Caco-2 (cell line): ENCODE data around the gene DEPDC5. TPM values are rescaled to one million over a fixed set of nuclear protein-coding genes. Genes with fewer than 3 reads are reported as not detected.

Source experiments
- BruUV-seq: library from RNA; stranded (reverse); fragments of 400-500 nt; replicated peaks from 2 replicates; lab custom pipeline; 2021; lab: Mats Ljungman, UMichigan
- CTCF ChIA-PET: fragments of 300-600 bp; sonication (Branson Sonifier 250); formaldehyde crosslinking; loops from one replicate; lab custom pipeline; 2022; ENCODE audit warnings: antibody characterized with exemption; lab: Charles Lee
- POLR2A ChIA-PET: fragments of 300-600 bp; sonication (Branson Sonifier 250); formaldehyde crosslinking; loops from one replicate; lab custom pipeline; 2022; ENCODE audit warnings: antibody characterized with exemption; lab: Charles Lee
- DNase-seq, 2 experiments: peaks; one replicate each; pipeline versions ENCODE4 v3.0.0 to v3.0.0-alpha.2; 2020 to 2022
- H3K27me3 ChIP-seq: replicated peaks from 2 replicates; pipeline ENCODE4 v1.6.0; 2011; ENCODE audit warnings: low read length; ENCODE audit not compliant: control insufficient read depth, insufficient read depth
- H3K36me3 ChIP-seq: 2 replicates; pipeline ENCODE4 v1.5.1; 2011; ENCODE audit warnings: low read length; ENCODE audit not compliant: control insufficient read depth, insufficient read depth
- H3K4me1 ChIP-seq: fragments of 250-450 bp; sonication (Bioruptor Pico); 2 replicates; pipeline ENCODE4 v1.5.1; 2020; ENCODE audit warnings: mild to moderate bottlenecking
- H3K4me3 ChIP-seq: 2 replicates; pipeline ENCODE4 v1.5.1; 2011; ENCODE audit warnings: low read depth, mild to moderate bottlenecking, control low read depth, low read length
- H3K9me3 ChIP-seq: fragments of 250-450 bp; sonication (Bioruptor Pico); 2 replicates; pipeline ENCODE4 v1.5.1; 2020; ENCODE audit warnings: mild to moderate bottlenecking, moderate library complexity
- H3K27ac Mint-ChIP-seq: one replicate; pipeline ENCODE4 v1.8.0; 2022; ENCODE audit warnings: mixed read lengths; ENCODE audit not compliant: unreplicated experiment
- H3K27me3 Mint-ChIP-seq: one replicate; pipeline ENCODE4 v1.8.0; 2022; ENCODE audit warnings: mixed read lengths; ENCODE audit not compliant: insufficient read depth, unreplicated experiment
- H3K36me3 Mint-ChIP-seq: one replicate; pipeline ENCODE4 v1.8.0; 2022; ENCODE audit warnings: mild to moderate bottlenecking, mixed read lengths; ENCODE audit not compliant: insufficient read depth, unreplicated experiment
- H3K4me1 Mint-ChIP-seq: one replicate; pipeline ENCODE4 v1.8.0; 2022; ENCODE audit warnings: low read depth, mixed read lengths; ENCODE audit not compliant: unreplicated experiment
- H3K4me3 Mint-ChIP-seq: one replicate; pipeline ENCODE4 v1.8.0; 2022; ENCODE audit warnings: mild to moderate bottlenecking, moderate library complexity, mixed read lengths; ENCODE audit not compliant: unreplicated experiment
- H3K9me3 Mint-ChIP-seq: one replicate; pipeline ENCODE4 v1.8.0; 2022; ENCODE audit warnings: mixed read lengths; ENCODE audit not compliant: unreplicated experiment
- intact Hi-C: fragments of 100-400 bp; cut with micrococcal nuclease; formaldehyde crosslinking; loops from one replicate; pipeline ENCODE4 v1.10.0; 2022; ENCODE audit not compliant: unreplicated experiment
- total RNA-seq: library from RNA; stranded (reverse); gene quantifications from 2 replicates; pipeline ENCODE4 v1.2.3, GENCODE V29; 2022
- TF ChIP-seq, protein P1 (sequence below), 2 experiments: fragments of 200-600 bp in 1 of 2; IDR thresholded peaks; 1 replicate in 1 of 2; 2 replicates in 1 of 2; pipeline versions ENCODE4 v1.5.1 to v1.8.0; 2011 to 2022; ENCODE audit warnings: antibody characterized with exemption in 1 of 2, control low read depth in 1 of 2, inconsistent platforms in 1 of 2, low read depth in 1 of 2, low read length in 1 of 2, mild to moderate bottlenecking in 1 of 2, moderate library complexity in 1 of 2; ENCODE audit not compliant: insufficient read depth in 1 of 2, severe bottlenecking in 1 of 2, unreplicated experiment in 1 of 2

Gene DEPDC5
- total RNA-seq, 1 experiment from 2014 or later: 19.4 TPM

DNA sequence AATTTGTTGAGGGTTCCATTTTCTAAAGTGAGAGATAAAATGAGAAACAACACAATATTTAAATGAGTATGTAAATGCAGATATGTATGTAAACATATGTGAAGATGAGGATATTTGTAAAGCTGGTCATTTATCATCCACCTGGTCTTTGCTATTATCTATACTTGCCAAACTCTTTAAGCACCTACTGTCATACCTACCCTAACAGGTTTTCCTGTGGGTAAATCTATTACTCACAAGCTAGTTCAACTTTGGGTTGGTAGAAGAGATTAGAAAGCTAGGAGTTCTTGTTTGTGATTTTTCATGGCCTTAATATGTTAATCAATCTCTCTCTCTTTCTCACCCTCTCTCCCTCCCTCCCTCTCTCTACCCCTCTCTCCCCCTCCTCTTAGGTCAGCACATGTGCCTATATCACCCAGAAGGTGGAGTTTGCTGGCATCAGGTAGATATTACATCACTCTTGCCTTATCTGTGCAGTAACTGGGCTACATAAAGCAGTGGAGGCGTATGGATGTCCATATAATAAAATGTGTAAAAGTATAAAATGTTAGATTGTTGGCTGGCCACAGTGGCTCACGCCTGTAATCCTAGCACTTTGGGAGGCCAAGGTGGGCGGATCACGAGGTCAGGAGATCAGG, 14.7 kb downstream of the DEPDC5 start:
- H3K9me3 Mint-ChIP-seq: no peaks in the 10 kb centered on the region
- DNase-seq: no peak
- TF ChIP-seq, protein P1, sequence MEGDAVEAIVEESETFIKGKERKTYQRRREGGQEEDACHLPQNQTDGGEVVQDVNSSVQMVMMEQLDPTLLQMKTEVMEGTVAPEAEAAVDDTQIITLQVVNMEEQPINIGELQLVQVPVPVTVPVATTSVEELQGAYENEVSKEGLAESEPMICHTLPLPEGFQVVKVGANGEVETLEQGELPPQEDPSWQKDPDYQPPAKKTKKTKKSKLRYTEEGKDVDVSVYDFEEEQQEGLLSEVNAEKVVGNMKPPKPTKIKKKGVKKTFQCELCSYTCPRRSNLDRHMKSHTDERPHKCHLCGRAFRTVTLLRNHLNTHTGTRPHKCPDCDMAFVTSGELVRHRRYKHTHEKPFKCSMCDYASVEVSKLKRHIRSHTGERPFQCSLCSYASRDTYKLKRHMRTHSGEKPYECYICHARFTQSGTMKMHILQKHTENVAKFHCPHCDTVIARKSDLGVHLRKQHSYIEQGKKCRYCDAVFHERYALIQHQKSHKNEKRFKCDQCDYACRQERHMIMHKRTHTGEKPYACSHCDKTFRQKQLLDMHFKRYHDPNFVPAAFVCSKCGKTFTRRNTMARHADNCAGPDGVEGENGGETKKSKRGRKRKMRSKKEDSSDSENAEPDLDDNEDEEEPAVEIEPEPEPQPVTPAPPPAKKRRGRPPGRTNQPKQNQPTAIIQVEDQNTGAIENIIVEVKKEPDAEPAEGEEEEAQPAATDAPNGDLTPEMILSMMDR (IDR thresholded peaks at IDR 0.05; ENCODE audit: insufficient read depth in 1 of 2, low read depth in 1 of 2, low read length in 1 of 2, severe bottlenecking in 1 of 2, unreplicated experiment in 1 of 2): no peak
- CTCF ChIA-PET: no interaction called here
- H3K27me3 Mint-ChIP-seq: no peaks in the 10 kb centered on the region
- intact Hi-C loops: no loop called here
- H3K27ac Mint-ChIP-seq: no peak overlapping the region
- no peaks in the 10 kb centered on the region for H3K4me1 ChIP-seq
- H3K4me1 Mint-ChIP-seq: no peaks in the 10 kb centered on the region
- no TSS peak for BruUV-seq
- H3K27me3 ChIP-seq: no peaks in the 10 kb centered on the region
- peaks cover 41% of the 10 kb centered on the region for H3K36me3 Mint-ChIP-seq
- no peaks in the 10 kb centered on the region for H3K9me3 ChIP-seq
- 0 out of 2 replicates have a peak, but pooled peaks cover 1% of the 10 kb centered on the region for H3K36me3 ChIP-seq
- POLR2A ChIA-PET: no interaction called here
- no peak overlapping the region for H3K4me3 ChIP-seq
- no peak overlapping the region for H3K4me3 Mint-ChIP-seq

- Mint-ChIP-seq H3K4me3 (no peak overlapping the region), H3K9me3 (no peaks in the 10 kb centered on the region), H3K27ac (no peak overlapping the region), H3K36me3 (peaks cover 26% of the 10 kb centered on the region), H3K27me3 (no peaks in the 10 kb centered on the region), H3K4me1 (no peaks in the 10 kb centered on the region)
- H3K36me3 ChIP-seq: 0 out of 2 replicates have a peak, but pooled peaks cover 1% of the 10 kb centered on the region
- BruUV-seq: no TSS peak
- CTCF ChIA-PET: no interaction called here
- no peaks in the 10 kb centered on the region for H3K9me3 ChIP-seq
- POLR2A ChIA-PET: no interaction called here
- no peaks in the 10 kb centered on the region for H3K27me3 ChIP-seq
- DNase-seq: no peak
- H3K4me1 ChIP-seq: no peaks in the 10 kb centered on the region
- intact Hi-C loops: no loop called here
- H3K4me3 ChIP-seq: no peak overlapping the region
- TF ChIP-seq, protein P1 (IDR thresholded peaks at IDR 0.05; ENCODE audit: insufficient read depth in 1 of 2, low read depth in 1 of 2, low read length in 1 of 2, severe bottlenecking in 1 of 2, unreplicated experiment in 1 of 2): no peak
Observed at GRCh38 chr22:31773416-31773815, 19.6 kb downstream of the DEPDC5 start.

DNA sequence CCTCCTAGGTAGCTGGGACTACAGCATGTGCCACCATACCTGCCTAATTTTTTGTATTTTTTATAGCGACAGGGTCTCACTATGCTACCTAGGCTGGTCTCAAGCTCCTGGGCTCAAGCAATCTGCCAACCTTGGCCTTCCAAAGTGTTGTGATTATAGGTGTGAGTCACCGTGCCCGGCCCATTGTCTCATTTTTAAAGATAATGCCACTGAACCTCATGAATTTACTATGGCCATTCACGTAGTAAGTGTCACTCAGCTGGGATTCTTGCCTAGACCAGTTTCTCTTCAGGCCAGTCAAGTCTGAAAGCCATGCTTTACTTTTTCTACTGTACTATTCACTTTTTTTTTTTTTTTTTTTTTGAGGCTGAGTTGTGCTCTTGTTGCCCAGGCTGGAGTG, 22.4 kb downstream of the DEPDC5 start:
- TF ChIP-seq, protein P1 (IDR thresholded peaks at IDR 0.05; ENCODE audit: insufficient read depth in 1 of 2, low read depth in 1 of 2, low read length in 1 of 2, severe bottlenecking in 1 of 2, unreplicated experiment in 1 of 2): no peak
- no peaks in the 10 kb centered on the region for H3K9me3 Mint-ChIP-seq
- H3K27me3 Mint-ChIP-seq: no peaks in the 10 kb centered on the region
- Histone ChIP-seq H3K27me3 (no peaks in the 10 kb centered on the region), H3K4me1 (no peaks in the 10 kb centered on the region), H3K9me3 (no peaks in the 10 kb centered on the region), H3K4me3 (no peak overlapping the region), H3K36me3 (peaks cover 2% of the 10 kb centered on the region; the same call in 1 of the 2 replicates)
- H3K36me3 Mint-ChIP-seq: peaks cover 14% of the 10 kb centered on the region
- no peak for DNase-seq
- no peak overlapping the region for H3K27ac Mint-ChIP-seq
- intact Hi-C loops: no loop called here
- no TSS peak for BruUV-seq
- no peak overlapping the region for H3K4me3 Mint-ChIP-seq
- no peaks in the 10 kb centered on the region for H3K4me1 Mint-ChIP-seq
- ChIA-PET CTCF (no interaction called here), POLR2A (no interaction called here)
